GM23338 (cell line): ENCODE data around the gene ASB2. TPM values are rescaled to one million over a fixed set of nuclear protein-coding genes. Genes with fewer than 3 reads are reported as not detected.

Source experiments
- ATAC-seq: fragments of 200-7000 bp; cut with Tn5 transposase; 3 replicates; pipeline ENCODE4 v1.9.1; 2020
- DNase-seq: peaks from one replicate; pipeline ENCODE4 v3.0.0-alpha.2; 2015; ENCODE audit warnings: low spot score
- H2AFZ ChIP-seq: fragments of 200-600 bp; sonication (generic); 2 replicates; pipeline ENCODE4 v1.8.0; 2016; ENCODE audit warnings: antibody characterized with exemption, mild to moderate bottlenecking, moderate library complexity
- H3F3A ChIP-seq: fragments of 200-600 bp; sonication (generic); replicated peaks from 2 replicates; pipeline ENCODE4 v1.8.0; 2017; ENCODE audit warnings: antibody characterized with exemption, mixed run types, low read depth
- H3K27ac ChIP-seq: fragments of 200-600 bp; sonication (generic); 2 replicates; pipeline ENCODE4 v1.6.1; 2016; ENCODE audit warnings: low read depth
- H3K27me3 ChIP-seq: fragments of 200-600 bp; sonication (generic); 2 replicates; pipeline ENCODE4 v1.8.0; 2016; ENCODE audit warnings: mild to moderate bottlenecking, mixed run types, moderate library complexity; ENCODE audit not compliant: insufficient read depth
- H3K36me3 ChIP-seq: fragments of 200-600 bp; sonication (generic); 2 replicates; pipeline ENCODE4 v1.8.0; 2016; ENCODE audit warnings: mild to moderate bottlenecking; ENCODE audit not compliant: insufficient read depth
- H3K4me1 ChIP-seq: fragments of 200-600 bp; sonication (generic); 2 replicates; pipeline ENCODE4 v1.8.0; 2016; ENCODE audit warnings: mild to moderate bottlenecking, moderate library complexity; ENCODE audit not compliant: insufficient read depth
- H3K4me2 ChIP-seq: fragments of 200-600 bp; sonication (generic); 2 replicates; pipeline ENCODE4 v1.7.1; 2017; ENCODE audit warnings: mixed run types
- H3K4me3 ChIP-seq: fragments of 200-600 bp; sonication (generic); 2 replicates; pipeline ENCODE4 v1.6.1; 2016; ENCODE audit warnings: mixed run types
- H3K79me2 ChIP-seq: fragments of 200-600 bp; sonication (generic); replicated peaks from 2 replicates; pipeline ENCODE4 v1.8.0; 2017; ENCODE audit warnings: mild to moderate bottlenecking; ENCODE audit not compliant: insufficient read depth
- H3K9me2 ChIP-seq: fragments of 200-600 bp; sonication (generic); 2 replicates; pipeline ENCODE4 v1.8.0; 2017; ENCODE audit not compliant: insufficient read depth
- H4K20me1 ChIP-seq: fragments of 200-600 bp; sonication (generic); replicated peaks from 2 replicates; pipeline ENCODE4 v1.8.0; 2017; ENCODE audit warnings: mild to moderate bottlenecking; ENCODE audit not compliant: insufficient read depth
- H3K27ac Mint-ChIP-seq: 2 replicates; pipeline ENCODE4 v1.8.0; 2020; ENCODE audit warnings: inconsistent platforms, mild to moderate bottlenecking, moderate library complexity, mixed read lengths
- H3K27me3 Mint-ChIP-seq: 3 replicates; pipeline ENCODE4 v1.8.0; 2022; ENCODE audit warnings: low read depth, mild to moderate bottlenecking, moderate library complexity, mixed read lengths, inconsistent platforms; ENCODE audit not compliant: insufficient read depth, poor library complexity
- H3K36me3 Mint-ChIP-seq: 3 replicates; pipeline ENCODE4 v1.8.0; 2021; ENCODE audit warnings: low read depth, mild to moderate bottlenecking, inconsistent platforms, moderate library complexity, mixed read lengths
- H3K4me1 Mint-ChIP-seq: 3 replicates; pipeline ENCODE4 v1.8.0; 2020; ENCODE audit warnings: mild to moderate bottlenecking, inconsistent platforms, mixed read lengths
- H3K4me3 Mint-ChIP-seq: 3 replicates; pipeline ENCODE4 v1.8.0; 2021; ENCODE audit warnings: moderate library complexity, mild to moderate bottlenecking, inconsistent platforms, mixed read lengths
- H3K9me3 Mint-ChIP-seq: 3 replicates; pipeline ENCODE4 v1.8.0; 2020; ENCODE audit warnings: moderate library complexity, mild to moderate bottlenecking, inconsistent platforms, mixed read lengths
- NANOG ChIP-seq: IDR thresholded peaks from 2 replicates; pipeline ENCODE4 v1.6.1; 2016; ENCODE audit warnings: antibody characterized with exemption, borderline replicate concordance
- STAT1 ChIP-seq: IDR thresholded peaks from one replicate; pipeline ENCODE4 v1.6.1; 2016; ENCODE audit warnings: antibody characterized with exemption; ENCODE audit not compliant: unreplicated experiment
- ZNF114 ChIP-seq: fragments of 250-450 bp; sonication (Bioruptor Pico); IDR thresholded peaks from 2 replicates; pipeline ENCODE4 v1.5.0; 2020; ENCODE audit warnings: mild to moderate bottlenecking, moderate library complexity
- polyA plus RNA-seq: library from polyadenylated mRNA; unstranded; fragments of >200 nt; fragmentation: Nextera tagmentation; extraction: Ambion mirVana; gene quantifications from 2 replicates; pipeline ENCODE4 v1.2.1, GENCODE V29; 2016
- total RNA-seq: library from RNA; depleted of rRNA; stranded (reverse); fragments of >200 nt; shearing (Covaris generic); gene quantifications from 2 replicates; pipeline ENCODE4 v1.2.3, GENCODE V29; 2014
- TF ChIP-seq, protein P1 (sequence below): IDR thresholded peaks from one replicate; pipeline ENCODE4 v1.6.1; 2018; ENCODE audit warnings: antibody characterized with exemption; ENCODE audit not compliant: unreplicated experiment
- TF ChIP-seq, protein P2 (sequence below), 2 experiments: fragments of 200-600 bp in 1 of 2; sonication (generic) in 1 of 2; conservative IDR thresholded peaks; 2 replicates each; pipeline versions ENCODE4 v1.5.1 to v1.6.1; 2016 to 2017; ENCODE audit warnings: antibody characterized with exemption in 2 of 2, low read depth in 2 of 2, mild to moderate bottlenecking in 2 of 2, moderate library complexity in 1 of 2
- TF ChIP-seq, protein P3 (sequence below): fragments of 250-450 bp; sonication (Bioruptor Pico); IDR thresholded peaks from 2 replicates; pipeline ENCODE4 v1.5.0; 2020; ENCODE audit warnings: mild to moderate bottlenecking, moderate library complexity

ASB2 gene
- total and polyA plus RNA-seq, 2 experiments from 2014 or later: 1.2 to 1.7 TPM

DNA sequence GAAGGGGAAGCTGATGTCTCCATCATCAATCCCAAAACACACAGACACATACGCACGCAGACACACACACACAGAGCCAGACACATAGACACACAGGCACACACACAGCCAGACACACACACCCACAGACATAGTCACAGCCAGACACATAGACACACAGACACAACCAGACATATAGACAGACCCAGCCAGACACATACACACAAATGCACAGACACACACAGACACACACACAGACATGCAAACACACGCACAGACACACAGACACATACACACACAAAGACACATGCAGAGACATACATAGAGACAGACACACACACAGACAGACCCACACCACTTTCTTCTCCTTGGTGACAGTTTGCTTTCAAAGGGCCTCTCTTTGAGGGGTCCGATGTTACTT lies 27.0 kb upstream of the ASB2 start (continued):
- TF ChIP-seq, protein P1, sequence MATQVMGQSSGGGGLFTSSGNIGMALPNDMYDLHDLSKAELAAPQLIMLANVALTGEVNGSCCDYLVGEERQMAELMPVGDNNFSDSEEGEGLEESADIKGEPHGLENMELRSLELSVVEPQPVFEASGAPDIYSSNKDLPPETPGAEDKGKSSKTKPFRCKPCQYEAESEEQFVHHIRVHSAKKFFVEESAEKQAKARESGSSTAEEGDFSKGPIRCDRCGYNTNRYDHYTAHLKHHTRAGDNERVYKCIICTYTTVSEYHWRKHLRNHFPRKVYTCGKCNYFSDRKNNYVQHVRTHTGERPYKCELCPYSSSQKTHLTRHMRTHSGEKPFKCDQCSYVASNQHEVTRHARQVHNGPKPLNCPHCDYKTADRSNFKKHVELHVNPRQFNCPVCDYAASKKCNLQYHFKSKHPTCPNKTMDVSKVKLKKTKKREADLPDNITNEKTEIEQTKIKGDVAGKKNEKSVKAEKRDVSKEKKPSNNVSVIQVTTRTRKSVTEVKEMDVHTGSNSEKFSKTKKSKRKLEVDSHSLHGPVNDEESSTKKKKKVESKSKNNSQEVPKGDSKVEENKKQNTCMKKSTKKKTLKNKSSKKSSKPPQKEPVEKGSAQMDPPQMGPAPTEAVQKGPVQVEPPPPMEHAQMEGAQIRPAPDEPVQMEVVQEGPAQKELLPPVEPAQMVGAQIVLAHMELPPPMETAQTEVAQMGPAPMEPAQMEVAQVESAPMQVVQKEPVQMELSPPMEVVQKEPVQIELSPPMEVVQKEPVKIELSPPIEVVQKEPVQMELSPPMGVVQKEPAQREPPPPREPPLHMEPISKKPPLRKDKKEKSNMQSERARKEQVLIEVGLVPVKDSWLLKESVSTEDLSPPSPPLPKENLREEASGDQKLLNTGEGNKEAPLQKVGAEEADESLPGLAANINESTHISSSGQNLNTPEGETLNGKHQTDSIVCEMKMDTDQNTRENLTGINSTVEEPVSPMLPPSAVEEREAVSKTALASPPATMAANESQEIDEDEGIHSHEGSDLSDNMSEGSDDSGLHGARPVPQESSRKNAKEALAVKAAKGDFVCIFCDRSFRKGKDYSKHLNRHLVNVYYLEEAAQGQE: no peak
- TF ChIP-seq ZNF114 (CRISPR knock-in tag) (no peak), STAT1 (no peak), NANOG (no peak)

DNA sequence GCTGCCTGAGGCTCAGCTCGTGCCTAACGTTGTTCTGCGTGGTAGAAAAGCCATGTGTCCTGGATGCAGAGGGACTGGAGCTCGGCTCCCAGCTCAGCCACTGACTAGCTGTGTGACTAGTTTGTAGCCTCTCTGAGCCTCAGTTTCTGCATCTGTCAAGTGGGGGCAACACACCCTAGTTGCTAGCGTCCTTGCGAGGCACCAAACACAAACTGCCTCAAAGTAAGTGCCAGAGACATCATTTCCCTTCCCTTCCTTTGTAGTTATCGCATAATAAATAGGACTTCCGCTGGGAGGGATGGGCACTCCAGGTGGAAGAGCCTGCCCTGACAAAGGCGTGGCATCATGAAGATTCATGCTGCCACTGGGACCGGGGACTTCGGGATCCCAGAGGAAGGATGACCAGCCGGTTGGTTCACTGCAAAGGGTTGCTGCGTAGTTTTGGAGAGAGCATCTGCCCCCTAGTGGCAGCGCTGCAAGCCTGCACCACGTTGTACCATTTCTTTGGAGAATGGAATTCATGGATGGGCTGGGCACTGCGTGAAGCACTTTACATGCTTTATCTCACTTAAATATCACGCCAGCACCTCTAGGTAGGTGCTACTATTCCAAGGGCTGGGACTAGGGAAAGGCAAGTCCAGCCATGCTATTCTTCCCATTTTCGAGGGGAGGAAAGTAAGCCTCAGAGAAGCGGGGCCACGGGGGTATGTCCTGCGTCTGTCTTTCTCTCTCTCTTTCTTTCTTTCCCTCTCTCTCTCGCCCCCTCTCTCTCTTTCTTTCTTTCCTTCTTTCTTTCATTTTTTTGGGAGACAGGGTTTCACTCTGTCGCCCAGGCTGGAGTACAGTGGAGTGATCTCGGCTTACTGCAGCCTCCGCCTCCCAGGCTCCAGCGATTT lies 25.4 kb upstream of the ASB2 start:
- Histone ChIP-seq H3K27ac (no peak overlapping the region), H3K9me2 (no peaks in the 10 kb centered on the region), H3K4me1 (no peaks in the 10 kb centered on the region), H3K4me2 (no peak overlapping the region), H2AFZ (no peak overlapping the region), H3F3A (no peaks in the 10 kb centered on the region), H3K27me3 (no peaks in the 10 kb centered on the region), H4K20me1 (no peaks in the 10 kb centered on the region), H3K4me3 (no peak overlapping the region), H3K36me3 (no peaks in the 10 kb centered on the region), H3K79me2 (no peaks in the 10 kb centered on the region)
- no peak overlapping the region for H3K27ac Mint-ChIP-seq
- H3K9me3 Mint-ChIP-seq: no peaks in the 10 kb centered on the region
- H3K4me1 Mint-ChIP-seq: peaks cover 4% of the 10 kb centered on the region; the same call in 2 of the 3 replicates
- ATAC-seq (peak; percentile 92), DNase-seq (peak; percentile 90)
- TF ChIP-seq, protein P2, sequence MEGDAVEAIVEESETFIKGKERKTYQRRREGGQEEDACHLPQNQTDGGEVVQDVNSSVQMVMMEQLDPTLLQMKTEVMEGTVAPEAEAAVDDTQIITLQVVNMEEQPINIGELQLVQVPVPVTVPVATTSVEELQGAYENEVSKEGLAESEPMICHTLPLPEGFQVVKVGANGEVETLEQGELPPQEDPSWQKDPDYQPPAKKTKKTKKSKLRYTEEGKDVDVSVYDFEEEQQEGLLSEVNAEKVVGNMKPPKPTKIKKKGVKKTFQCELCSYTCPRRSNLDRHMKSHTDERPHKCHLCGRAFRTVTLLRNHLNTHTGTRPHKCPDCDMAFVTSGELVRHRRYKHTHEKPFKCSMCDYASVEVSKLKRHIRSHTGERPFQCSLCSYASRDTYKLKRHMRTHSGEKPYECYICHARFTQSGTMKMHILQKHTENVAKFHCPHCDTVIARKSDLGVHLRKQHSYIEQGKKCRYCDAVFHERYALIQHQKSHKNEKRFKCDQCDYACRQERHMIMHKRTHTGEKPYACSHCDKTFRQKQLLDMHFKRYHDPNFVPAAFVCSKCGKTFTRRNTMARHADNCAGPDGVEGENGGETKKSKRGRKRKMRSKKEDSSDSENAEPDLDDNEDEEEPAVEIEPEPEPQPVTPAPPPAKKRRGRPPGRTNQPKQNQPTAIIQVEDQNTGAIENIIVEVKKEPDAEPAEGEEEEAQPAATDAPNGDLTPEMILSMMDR (conservative IDR thresholded peaks at IDR 0.05; ENCODE audit: low read depth in 2 of 2): peak; percentile 96 to 97
- TF ChIP-seq, protein P3, sequence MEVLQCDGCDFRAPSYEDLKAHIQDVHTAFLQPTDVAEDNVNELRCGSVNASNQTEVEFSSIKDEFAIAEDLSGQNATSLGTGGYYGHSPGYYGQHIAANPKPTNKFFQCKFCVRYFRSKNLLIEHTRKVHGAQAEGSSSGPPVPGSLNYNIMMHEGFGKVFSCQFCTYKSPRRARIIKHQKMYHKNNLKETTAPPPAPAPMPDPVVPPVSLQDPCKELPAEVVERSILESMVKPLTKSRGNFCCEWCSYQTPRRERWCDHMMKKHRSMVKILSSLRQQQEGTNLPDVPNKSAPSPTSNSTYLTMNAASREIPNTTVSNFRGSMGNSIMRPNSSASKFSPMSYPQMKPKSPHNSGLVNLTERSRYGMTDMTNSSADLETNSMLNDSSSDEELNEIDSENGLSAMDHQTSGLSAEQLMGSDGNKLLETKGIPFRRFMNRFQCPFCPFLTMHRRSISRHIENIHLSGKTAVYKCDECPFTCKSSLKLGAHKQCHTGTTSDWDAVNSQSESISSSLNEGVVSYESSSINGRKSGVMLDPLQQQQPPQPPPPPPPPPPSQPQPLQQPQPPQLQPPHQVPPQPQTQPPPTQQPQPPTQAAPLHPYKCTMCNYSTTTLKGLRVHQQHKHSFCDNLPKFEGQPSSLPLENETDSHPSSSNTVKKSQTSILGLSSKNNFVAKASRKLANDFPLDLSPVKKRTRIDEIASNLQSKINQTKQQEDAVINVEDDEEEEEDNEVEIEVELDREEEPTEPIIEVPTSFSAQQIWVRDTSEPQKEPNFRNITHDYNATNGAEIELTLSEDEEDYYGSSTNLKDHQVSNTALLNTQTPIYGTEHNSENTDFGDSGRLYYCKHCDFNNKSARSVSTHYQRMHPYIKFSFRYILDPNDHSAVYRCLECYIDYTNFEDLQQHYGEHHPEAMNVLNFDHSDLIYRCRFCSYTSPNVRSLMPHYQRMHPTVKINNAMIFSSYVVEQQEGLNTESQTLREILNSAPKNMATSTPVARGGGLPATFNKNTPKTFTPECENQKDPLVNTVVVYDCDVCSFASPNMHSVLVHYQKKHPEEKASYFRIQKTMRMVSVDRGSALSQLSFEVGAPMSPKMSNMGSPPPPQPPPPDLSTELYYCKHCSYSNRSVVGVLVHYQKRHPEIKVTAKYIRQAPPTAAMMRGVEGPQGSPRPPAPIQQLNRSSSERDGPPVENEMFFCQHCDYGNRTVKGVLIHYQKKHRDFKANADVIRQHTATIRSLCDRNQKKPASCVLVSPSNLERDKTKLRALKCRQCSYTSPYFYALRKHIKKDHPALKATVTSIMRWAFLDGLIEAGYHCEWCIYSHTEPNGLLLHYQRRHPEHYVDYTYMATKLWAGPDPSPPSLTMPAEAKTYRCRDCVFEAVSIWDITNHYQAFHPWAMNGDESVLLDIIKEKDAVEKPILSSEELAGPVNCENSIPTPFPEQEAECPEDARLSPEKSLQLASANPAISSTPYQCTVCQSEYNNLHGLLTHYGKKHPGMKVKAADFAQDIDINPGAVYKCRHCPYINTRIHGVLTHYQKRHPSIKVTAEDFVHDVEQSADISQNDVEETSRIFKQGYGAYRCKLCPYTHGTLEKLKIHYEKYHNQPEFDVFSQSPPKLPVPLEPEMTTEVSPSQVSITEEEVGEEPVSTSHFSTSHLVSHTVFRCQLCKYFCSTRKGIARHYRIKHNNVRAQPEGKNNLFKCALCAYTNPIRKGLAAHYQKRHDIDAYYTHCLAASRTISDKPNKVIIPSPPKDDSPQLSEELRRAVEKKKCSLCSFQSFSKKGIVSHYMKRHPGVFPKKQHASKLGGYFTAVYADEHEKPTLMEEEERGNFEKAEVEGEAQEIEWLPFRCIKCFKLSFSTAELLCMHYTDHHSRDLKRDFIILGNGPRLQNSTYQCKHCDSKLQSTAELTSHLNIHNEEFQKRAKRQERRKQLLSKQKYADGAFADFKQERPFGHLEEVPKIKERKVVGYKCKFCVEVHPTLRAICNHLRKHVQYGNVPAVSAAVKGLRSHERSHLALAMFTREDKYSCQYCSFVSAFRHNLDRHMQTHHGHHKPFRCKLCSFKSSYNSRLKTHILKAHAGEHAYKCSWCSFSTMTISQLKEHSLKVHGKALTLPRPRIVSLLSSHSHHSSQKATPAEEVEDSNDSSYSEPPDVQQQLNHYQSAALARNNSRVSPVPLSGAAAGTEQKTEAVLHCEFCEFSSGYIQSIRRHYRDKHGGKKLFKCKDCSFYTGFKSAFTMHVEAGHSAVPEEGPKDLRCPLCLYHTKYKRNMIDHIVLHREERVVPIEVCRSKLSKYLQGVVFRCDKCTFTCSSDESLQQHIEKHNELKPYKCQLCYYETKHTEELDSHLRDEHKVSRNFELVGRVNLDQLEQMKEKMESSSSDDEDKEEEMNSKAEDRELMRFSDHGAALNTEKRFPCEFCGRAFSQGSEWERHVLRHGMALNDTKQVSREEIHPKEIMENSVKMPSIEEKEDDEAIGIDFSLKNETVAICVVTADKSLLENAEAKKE (CRISPR knock-in tag): no peak
- H3K27me3 Mint-ChIP-seq: peaks cover 5% of the 10 kb centered on the region
- H3K36me3 Mint-ChIP-seq: no peaks in the 10 kb centered on the region
- no peak overlapping the region for H3K4me3 Mint-ChIP-seq
